ENCODE measurements around the gene GP1BA.

The GP1BA gene

DNA sequence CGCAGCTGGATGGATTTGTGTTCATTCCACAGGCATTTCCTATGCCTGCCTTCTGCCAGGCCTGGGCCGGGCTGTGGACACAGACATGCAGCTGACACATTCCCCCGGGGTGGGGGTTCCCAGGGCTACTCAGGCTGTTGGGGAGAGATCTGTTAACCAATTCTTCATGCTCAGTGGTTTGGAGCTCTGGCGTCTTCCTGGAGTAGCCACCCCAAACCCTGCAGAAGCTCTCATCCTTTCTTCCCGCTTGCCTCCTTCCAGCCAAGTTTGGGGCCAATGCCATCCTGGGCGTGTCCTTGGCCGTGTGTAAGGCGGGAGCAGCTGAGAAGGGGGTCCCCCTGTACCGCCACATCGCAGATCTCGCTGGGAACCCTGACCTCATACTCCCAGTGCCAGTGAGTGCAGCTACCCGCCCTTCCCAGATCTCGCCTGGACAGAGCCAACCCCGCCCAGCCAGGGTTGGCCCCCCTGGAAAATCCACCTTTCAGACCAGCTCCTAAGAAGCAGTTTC, 21.4 kb downstream of the GP1BA start:
- TF ChIP-seq, protein P1, sequence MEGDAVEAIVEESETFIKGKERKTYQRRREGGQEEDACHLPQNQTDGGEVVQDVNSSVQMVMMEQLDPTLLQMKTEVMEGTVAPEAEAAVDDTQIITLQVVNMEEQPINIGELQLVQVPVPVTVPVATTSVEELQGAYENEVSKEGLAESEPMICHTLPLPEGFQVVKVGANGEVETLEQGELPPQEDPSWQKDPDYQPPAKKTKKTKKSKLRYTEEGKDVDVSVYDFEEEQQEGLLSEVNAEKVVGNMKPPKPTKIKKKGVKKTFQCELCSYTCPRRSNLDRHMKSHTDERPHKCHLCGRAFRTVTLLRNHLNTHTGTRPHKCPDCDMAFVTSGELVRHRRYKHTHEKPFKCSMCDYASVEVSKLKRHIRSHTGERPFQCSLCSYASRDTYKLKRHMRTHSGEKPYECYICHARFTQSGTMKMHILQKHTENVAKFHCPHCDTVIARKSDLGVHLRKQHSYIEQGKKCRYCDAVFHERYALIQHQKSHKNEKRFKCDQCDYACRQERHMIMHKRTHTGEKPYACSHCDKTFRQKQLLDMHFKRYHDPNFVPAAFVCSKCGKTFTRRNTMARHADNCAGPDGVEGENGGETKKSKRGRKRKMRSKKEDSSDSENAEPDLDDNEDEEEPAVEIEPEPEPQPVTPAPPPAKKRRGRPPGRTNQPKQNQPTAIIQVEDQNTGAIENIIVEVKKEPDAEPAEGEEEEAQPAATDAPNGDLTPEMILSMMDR (IDR thresholded peaks at IDR 0.05; ENCODE audit: insufficient read depth, low read depth, low read length, missing control alignments) = no peak
- DNase-seq (ENCODE audit: low read depth) = no peak
- no peak overlapping the region for H3K4me3 ChIP-seq (ENCODE audit: low read depth, low read length)

DNA sequence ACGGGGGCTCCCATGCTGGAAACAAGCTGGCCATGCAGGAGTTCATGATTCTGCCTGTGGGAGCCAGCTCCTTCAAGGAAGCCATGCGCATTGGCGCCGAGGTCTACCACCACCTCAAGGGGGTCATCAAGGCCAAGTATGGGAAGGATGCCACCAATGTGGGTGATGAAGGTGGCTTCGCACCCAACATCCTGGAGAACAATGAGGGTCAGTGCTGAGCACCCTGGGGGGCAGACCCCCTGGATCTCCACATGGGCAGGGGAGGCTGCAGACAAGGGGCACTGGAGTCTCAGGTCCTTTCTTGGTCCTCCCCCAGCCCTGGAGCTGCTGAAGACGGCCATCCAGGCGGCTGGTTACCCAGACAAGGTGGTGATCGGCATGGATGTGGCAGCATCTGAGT, 23.0 kb downstream of the GP1BA start:
- no peak for DNase-seq (ENCODE audit: low read depth)
- TF ChIP-seq, protein P1 (IDR thresholded peaks at IDR 0.05; ENCODE audit: insufficient read depth, low read depth, low read length, missing control alignments) = no peak
- H3K4me3 ChIP-seq (ENCODE audit: low read depth, low read length) = no peak overlapping the region

DNA sequence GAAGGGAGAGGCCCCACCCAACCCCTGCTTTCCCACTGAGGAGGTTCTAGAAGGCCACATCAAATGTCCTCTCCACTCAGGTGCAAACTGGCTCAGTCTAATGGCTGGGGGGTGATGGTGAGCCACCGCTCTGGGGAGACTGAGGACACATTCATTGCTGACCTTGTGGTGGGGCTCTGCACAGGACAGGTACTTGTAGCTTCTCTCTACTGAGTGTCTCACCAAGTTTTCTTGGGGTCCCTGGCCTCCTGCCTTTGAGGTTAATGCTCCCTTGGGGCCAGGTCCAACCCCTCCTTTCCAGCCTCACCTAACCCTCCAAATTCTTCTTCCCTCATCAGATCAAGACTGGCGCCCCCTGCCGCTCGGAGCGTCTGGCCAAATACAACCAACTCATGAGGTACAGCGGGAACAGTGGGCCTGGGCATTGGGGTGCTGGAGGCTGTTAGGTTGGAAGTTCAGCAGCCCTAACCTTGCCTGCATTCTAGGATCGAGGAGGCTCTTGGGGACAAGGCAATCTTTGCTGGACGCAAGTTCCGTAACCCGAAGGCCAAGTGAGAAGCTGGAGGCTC, 24.5 kb downstream of the GP1BA start:
- TF ChIP-seq, protein P1 (IDR thresholded peaks at IDR 0.05; ENCODE audit: insufficient read depth, low read depth, low read length, missing control alignments) = peak; percentile 48
- DNase-seq (ENCODE audit: low read depth) = peak; percentile 61
- no peak overlapping the region for H3K4me3 ChIP-seq (ENCODE audit: low read depth, low read length)

DNA sequence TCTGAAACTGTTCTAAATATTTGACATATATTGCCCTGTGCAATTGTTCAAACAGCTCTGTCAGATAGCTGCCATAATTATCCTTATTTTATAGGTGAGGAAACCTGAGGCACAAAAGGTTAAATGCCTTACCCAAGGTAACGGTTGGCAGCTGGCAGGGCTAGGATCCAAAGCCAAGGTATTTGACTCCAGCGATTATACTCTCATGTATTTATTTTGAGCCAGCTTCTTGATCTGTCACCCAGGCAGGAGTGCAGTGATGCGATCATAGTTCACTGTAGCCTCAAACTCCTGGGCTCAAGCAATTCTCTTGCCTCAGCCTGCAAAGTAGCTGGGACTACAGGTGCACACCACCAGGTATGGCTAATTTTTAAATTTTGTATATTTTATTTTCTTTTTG, 26.0 kb downstream of the GP1BA start:
- no peak for DNase-seq (ENCODE audit: low read depth)
- H3K4me3 ChIP-seq (ENCODE audit: low read depth, low read length) = no peak overlapping the region
- TF ChIP-seq, protein P1 (IDR thresholded peaks at IDR 0.05; ENCODE audit: insufficient read depth, low read depth, low read length, missing control alignments) = no peak

DNA sequence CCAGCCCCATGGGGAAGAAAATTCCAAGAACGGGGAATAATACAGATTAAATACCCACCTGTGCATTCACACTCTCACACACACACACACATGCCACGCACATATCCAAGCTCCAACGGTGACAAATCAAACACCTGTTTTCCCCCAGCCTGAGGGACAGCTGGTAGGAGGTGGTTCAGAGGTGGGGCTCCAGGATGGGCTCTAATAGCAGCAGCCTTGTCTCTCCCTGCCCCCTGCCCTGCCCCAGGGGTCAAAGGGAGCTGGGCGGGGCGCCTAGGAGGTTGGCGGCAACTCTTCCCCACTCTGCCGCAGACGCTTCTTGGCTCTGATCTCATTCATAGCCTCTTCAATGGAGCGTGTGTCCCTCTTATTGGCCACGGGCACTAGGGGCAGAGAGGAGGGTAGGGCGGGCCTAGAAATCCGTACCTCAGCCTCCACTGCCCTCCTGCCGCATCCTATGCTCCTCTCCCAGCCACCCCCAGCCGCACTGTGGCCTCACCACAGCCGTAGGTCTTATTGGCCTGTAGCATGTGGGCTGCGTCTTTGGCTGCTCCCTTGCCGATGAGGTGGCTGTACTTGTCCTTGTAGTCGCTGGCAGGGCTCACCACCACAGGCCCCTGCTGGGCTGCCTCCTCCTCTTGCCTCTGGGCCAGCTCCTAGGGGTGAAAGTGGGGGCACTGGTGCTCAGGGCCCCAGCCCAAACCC, 27.3 kb downstream of the GP1BA start:
- no peak overlapping the region for H3K4me3 ChIP-seq (ENCODE audit: low read depth, low read length)

DNA sequence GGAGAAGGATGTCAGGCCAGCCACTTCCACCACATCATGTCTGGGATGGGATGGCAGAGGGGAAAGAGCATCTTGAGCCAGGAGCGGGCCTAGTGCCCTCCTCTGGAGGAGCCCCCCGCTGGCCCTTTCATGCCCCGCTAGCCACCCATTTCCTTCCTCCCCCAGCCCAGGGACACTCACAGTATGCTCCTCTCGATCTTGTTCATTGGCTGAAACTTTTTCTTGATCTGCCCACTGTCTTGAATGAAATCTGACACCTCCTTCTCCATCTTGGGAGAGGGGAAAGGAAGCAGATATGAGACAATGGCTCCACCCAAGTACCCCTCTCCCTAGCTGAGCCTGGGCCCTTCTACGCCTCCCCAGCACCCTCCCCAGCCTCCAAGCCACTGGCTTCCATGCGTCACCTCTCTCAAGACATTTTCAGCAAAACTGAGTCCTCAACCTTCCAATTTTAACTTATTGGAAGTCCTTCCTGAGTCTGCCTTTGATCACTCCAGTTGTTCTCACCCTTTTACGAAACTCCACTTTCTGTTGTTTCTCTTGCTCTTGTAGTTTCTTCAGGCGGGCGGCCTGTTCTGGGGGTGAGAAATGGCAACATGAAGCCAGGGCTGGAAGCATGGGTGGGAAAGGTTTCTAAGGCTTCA, 28.3 kb downstream of the GP1BA start:
- no peak overlapping the region for H3K4me3 ChIP-seq (ENCODE audit: low read depth, low read length)
- DNase-seq (ENCODE audit: low read depth) = no peak
- TF ChIP-seq, protein P1 (IDR thresholded peaks at IDR 0.05; ENCODE audit: insufficient read depth, low read depth, low read length, missing control alignments) = no peak

More for the DNA sequence above, 27.3 kb downstream of the GP1BA start:
- no peak for DNase-seq (ENCODE audit: low read depth)
- TF ChIP-seq, protein P1 (IDR thresholded peaks at IDR 0.05; ENCODE audit: insufficient read depth, low read depth, low read length, missing control alignments) = no peak
